Measurements from ENCODE around the gene VAT1. TPM values are rescaled to one million over a fixed set of nuclear protein-coding genes. Genes with fewer than 3 reads are reported as not detected.

Gene VAT1
- total and polyA plus RNA-seq, 9 of the 15 experiments (the other 6 are each of a cell fraction or from before 2014, with no cell fraction given), result 29.4 to 153 (median 66.7) TPM

DNA sequence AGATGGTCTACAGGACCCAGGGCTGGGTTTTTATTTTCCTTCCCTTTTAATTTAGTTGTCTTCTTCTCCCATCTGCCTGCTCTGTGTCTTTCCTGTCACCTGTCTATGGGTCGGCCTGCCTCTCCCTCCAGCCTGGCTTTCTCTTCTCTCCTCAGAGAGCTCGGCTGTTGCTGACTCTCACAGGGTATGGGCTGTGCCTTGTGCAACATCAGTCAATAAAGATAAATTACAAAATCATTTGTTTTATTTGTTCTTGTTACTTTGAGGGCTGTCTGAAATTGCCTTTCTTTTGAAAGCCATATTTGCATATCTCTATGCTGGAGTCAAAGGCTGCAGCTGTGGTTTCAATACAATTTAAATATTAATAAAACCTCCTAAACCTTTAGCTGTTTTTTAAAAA lies 18.5 kb upstream of the VAT1 start (continued):
- TF ChIP-seq, protein P1, sequence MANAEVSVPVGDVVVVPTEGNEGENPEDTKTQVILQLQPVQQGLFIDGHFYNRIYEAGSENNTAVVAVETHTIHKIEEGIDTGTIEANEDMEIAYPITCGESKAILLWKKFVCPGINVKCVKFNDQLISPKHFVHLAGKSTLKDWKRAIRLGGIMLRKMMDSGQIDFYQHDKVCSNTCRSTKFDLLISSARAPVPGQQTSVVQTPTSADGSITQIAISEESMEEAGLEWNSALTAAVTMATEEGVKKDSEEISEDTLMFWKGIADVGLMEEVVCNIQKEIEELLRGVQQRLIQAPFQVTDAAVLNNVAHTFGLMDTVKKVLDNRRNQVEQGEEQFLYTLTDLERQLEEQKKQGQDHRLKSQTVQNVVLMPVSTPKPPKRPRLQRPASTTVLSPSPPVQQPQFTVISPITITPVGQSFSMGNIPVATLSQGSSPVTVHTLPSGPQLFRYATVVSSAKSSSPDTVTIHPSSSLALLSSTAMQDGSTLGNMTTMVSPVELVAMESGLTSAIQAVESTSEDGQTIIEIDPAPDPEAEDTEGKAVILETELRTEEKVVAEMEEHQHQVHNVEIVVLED (CRISPR knock-in tag; IDR thresholded peaks at IDR 0.05), result no peak

DNA sequence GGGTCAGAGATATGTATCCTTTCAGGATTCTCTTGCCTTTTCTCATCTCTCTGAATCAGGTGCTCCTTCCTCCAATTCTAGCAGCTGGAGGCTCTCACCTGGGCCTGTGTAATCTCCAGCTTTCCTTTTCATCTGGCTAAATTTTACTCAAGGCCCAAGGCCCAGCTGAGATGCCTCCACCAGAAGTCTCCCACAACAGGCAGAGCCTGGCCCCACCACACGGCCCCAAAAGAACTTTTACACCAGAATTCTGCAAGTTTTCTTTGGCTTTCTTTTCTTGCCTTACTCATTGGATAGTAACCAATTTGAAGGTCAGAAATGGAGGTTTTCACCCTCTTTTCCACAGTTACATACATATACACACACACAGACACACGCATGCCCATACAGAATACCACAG lies 17.5 kb upstream of the VAT1 start:
- intact Hi-C loops (cut with micrococcal nuclease), result no loop called here
- no peak for FAIRE-seq

More for the DNA sequence above, 17.5 kb upstream of the VAT1 start:
- no peak for TF ChIP-seq NFE2L1 (tag; IDR thresholded peaks at IDR 0.05; ENCODE audit: borderline replicate concordance, low read depth)
- no peak for TF ChIP-seq CHCHD3 (CRISPR knock-in tag; IDR thresholded peaks at IDR 0.05)
- no peak for TF ChIP-seq CBX5 (IDR thresholded peaks at IDR 0.05; ENCODE audit: borderline replicate concordance, low read depth)
- no peak for TF ChIP-seq TEAD4 (IDR thresholded peaks at IDR 0.05; ENCODE audit: low read length)
- no peak for TF ChIP-seq TEAD4 (CRISPR knock-in tag; IDR thresholded peaks at IDR 0.05; ENCODE audit: borderline replicate concordance)
- TF ChIP-seq HNRNPH1 (optimal IDR thresholded peaks at IDR 0.05; ENCODE audit: low read depth, low read length), result no peak
- TF ChIP-seq, protein P2, sequence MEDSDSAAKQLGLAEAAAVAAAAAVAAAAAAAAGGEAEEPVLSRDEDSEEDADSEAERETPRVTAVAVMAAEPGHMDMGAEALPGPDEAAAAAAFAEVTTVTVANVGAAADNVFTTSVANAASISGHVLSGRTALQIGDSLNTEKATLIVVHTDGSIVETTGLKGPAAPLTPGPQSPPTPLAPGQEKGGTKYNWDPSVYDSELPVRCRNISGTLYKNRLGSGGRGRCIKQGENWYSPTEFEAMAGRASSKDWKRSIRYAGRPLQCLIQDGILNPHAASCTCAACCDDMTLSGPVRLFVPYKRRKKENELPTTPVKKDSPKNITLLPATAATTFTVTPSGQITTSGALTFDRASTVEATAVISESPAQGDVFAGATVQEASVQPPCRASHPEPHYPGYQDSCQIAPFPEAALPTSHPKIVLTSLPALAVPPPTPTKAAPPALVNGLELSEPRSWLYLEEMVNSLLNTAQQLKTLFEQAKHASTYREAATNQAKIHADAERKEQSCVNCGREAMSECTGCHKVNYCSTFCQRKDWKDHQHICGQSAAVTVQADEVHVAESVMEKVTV (CRISPR knock-in tag; IDR thresholded peaks at IDR 0.05), result no peak
- no peak for TF ChIP-seq SUPT5H (IDR thresholded peaks at IDR 0.05)
- no peak for TF ChIP-seq ZKSCAN1 (IDR thresholded peaks at IDR 0.05; ENCODE audit: low read depth, low read length)
- no peak for TF ChIP-seq SOX6 (IDR thresholded peaks at IDR 0.05)
- no peak for TF ChIP-seq SIN3A (IDR thresholded peaks at IDR 0.05; ENCODE audit: borderline replicate concordance in 2 of 2, control insufficient read depth in 1 of 2, low read depth in 2 of 2, low read length in 2 of 2)
- no peak for TF ChIP-seq PPARD (CRISPR knock-in tag; IDR thresholded peaks at IDR 0.05)
- TF ChIP-seq HIVEP1 (CRISPR knock-in tag; IDR thresholded peaks at IDR 0.05), result no peak
- TF ChIP-seq DMBX1 (CRISPR knock-in tag; IDR thresholded peaks at IDR 0.05; ENCODE audit: borderline replicate concordance), result no peak
- TF ChIP-seq, protein P3, sequence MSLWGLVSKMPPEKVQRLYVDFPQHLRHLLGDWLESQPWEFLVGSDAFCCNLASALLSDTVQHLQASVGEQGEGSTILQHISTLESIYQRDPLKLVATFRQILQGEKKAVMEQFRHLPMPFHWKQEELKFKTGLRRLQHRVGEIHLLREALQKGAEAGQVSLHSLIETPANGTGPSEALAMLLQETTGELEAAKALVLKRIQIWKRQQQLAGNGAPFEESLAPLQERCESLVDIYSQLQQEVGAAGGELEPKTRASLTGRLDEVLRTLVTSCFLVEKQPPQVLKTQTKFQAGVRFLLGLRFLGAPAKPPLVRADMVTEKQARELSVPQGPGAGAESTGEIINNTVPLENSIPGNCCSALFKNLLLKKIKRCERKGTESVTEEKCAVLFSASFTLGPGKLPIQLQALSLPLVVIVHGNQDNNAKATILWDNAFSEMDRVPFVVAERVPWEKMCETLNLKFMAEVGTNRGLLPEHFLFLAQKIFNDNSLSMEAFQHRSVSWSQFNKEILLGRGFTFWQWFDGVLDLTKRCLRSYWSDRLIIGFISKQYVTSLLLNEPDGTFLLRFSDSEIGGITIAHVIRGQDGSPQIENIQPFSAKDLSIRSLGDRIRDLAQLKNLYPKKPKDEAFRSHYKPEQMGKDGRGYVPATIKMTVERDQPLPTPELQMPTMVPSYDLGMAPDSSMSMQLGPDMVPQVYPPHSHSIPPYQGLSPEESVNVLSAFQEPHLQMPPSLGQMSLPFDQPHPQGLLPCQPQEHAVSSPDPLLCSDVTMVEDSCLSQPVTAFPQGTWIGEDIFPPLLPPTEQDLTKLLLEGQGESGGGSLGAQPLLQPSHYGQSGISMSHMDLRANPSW (CRISPR knock-in tag; IDR thresholded peaks at IDR 0.05), result no peak
- no peak for TF ChIP-seq ZSCAN29 (IDR thresholded peaks at IDR 0.05)
- 44% methylated on average over 2 of the region's 2 CpGs for WGBS (ENCODE audit: insufficient coverage, low coverage, missing lambda C conversion rate)
- H4K20me1 ChIP-seq (replicated peaks; ENCODE audit: control insufficient read depth, insufficient read depth, low read length), result no peaks in the 10 kb centered on the region
- no peak overlapping the region for H3K9ac ChIP-seq (ENCODE audit: insufficient read depth in 1 of 2, low read depth in 2 of 2, low read length in 2 of 2)
- ATAC-seq, result no peak
- CTCF ChIA-PET (ENCODE audit: low intra/inter-chr PET ratio), result no interaction called here
- no peak overlapping the region for H3K4me3 ChIP-seq
- H3K79me2 ChIP-seq (ENCODE audit: control insufficient read depth, insufficient read depth, low read length), result no peaks in the 10 kb centered on the region
- H3K4me2 ChIP-seq (ENCODE audit: insufficient read depth, low read length), result no peak overlapping the region
- H3K9me3 ChIP-seq (replicated peaks; ENCODE audit: control insufficient read depth, insufficient read depth, low read depth, low read length), result no peaks in the 10 kb centered on the region
- H3K27me3 ChIP-seq (ENCODE audit: control insufficient read depth in 2 of 2, insufficient read depth in 2 of 2, low read length in 2 of 2), result no peaks in the 10 kb centered on the region
- BruUV-seq (replicated peaks), result no TSS peak
- H2AFZ ChIP-seq (ENCODE audit: low read depth, low read length), result no peak overlapping the region
- peaks cover 22% of the 10 kb centered on the region for H3K36me3 ChIP-seq (ENCODE audit: control insufficient read depth, insufficient read depth, low read length)
- H3K27ac ChIP-seq (ENCODE audit: extremely low read depth, low read depth, low read length), result no peak overlapping the region
- H3K9me1 ChIP-seq (ENCODE audit: control insufficient read depth, insufficient read depth, low read length), result no peaks in the 10 kb centered on the region
- H3K4me1 ChIP-seq (replicated peaks in 1 of 2; ENCODE audit: control insufficient read depth in 2 of 2, insufficient read depth in 2 of 2, low read length in 2 of 2), result peaks cover 2 to 5% of the 10 kb centered on the region in 2 experiments; a peak in 3 of 5 replicates
- in situ Hi-C loops (cut with MboI), result no loop called here
- DNase-seq (ENCODE audit: extremely low read depth in 1 of 4, low spot score in 3 of 4), result no peak
- POLR2A ChIA-PET, result interaction anchor here (0.6 to 1.4 kb wide), 2 partner anchors 8 to 15 kb away, joined by 3 to 5 read pairs; no protein-coding TSS in a partner anchor

All from K562 (cell line).